CD4-positive, alpha-beta T cell (primary cell): ENCODE measurements around the gene BPIFA3. TPM values are rescaled to one million over a fixed set of nuclear protein-coding genes. Genes with fewer than 3 reads are reported as not detected.
"Not testable (repeated sequence)": the region's sequence is repeated elsewhere in the genome, so short reads cannot be mapped to it uniquely, and the experiment has no call there.

Source experiments
- ATAC-seq: fragments of 200-7000 bp; cut with Tn5 transposase; one replicate; pipeline ENCODE4 v1.10.0; 2022; ENCODE audit warnings: mild to moderate bottlenecking; ENCODE audit not compliant: poor library complexity
- CTCF ChIA-PET: fragments of 350-600 bp; sonication (Branson Sonifier 250); formaldehyde crosslinking; loops from one replicate; lab custom pipeline; 2021; ENCODE audit warnings: antibody characterized with exemption, inconsistent platforms; lab: Charles Lee
- POLR2A ChIA-PET: fragments of 350-600 bp; sonication (Branson Sonifier 250); formaldehyde crosslinking; loops from one replicate; lab custom pipeline; 2021; ENCODE audit warnings: antibody characterized with exemption, inconsistent platforms; lab: Charles Lee
- DNase-seq, 14 experiments: peaks; one replicate each; pipeline ENCODE4 v3.0.0-alpha.2; 2013 to 2020; ENCODE audit warnings: mixed read lengths in 2 of 14
- H3K27ac ChIP-seq, 2 donors: one replicate each; pipeline versions ENCODE4 v1.5.1 to v1.7.0; 2013; ENCODE audit warnings: low read length in 2 of 2, low read depth in 1 of 2, mild to moderate bottlenecking in 1 of 2
- H3K27me3 ChIP-seq, 2 experiments: 1 replicate in 1 of 2; 2 replicates in 1 of 2; pipeline versions ENCODE4 v1.6.1 to v1.7.0; 2013; ENCODE audit warnings: low read length in 2 of 2, control low read depth in 1 of 2, mild to moderate bottlenecking in 1 of 2, moderate library complexity in 1 of 2; ENCODE audit not compliant: insufficient read depth in 2 of 2, control insufficient read depth in 1 of 2
- H3K36me3 ChIP-seq: one replicate; pipeline ENCODE4 v1.6.1; 2013; ENCODE audit warnings: low read length, control low read depth; ENCODE audit not compliant: insufficient read depth
- H3K4me1 ChIP-seq: one replicate; pipeline ENCODE4 v1.6.1; 2013; ENCODE audit warnings: low read length, control low read depth; ENCODE audit not compliant: insufficient read depth
- H3K4me3 ChIP-seq: one replicate; pipeline ENCODE4 v1.5.1; 2013; ENCODE audit warnings: mild to moderate bottlenecking, low read length, moderate library complexity
- H3K9me3 ChIP-seq, 2 experiments: 1 replicate in 1 of 2; 2 replicates in 1 of 2; pipeline versions ENCODE4 v1.6.1 to v1.7.0; 2013; ENCODE audit warnings: low read length in 2 of 2, mild to moderate bottlenecking in 2 of 2, control low read depth in 1 of 2, moderate library complexity in 1 of 2; ENCODE audit not compliant: control insufficient read depth in 1 of 2, insufficient read depth in 1 of 2
- H3K27ac Mint-ChIP-seq: one replicate; pipeline ENCODE4 v1.8.0; 2020; ENCODE audit warnings: mixed read lengths
- H3K27me3 Mint-ChIP-seq: one replicate; pipeline ENCODE4 v1.8.0; 2021; ENCODE audit warnings: mixed read lengths
- H3K36me3 Mint-ChIP-seq: one replicate; pipeline ENCODE4 v1.8.0; 2021; ENCODE audit warnings: low read depth, mixed read lengths
- H3K4me1 Mint-ChIP-seq: one replicate; pipeline ENCODE4 v1.8.0; 2021; ENCODE audit warnings: low read depth, mixed read lengths
- H3K4me3 Mint-ChIP-seq: one replicate; pipeline ENCODE4 v1.8.0; 2020; ENCODE audit warnings: mild to moderate bottlenecking, mixed read lengths
- H3K9me3 Mint-ChIP-seq: one replicate; pipeline ENCODE4 v1.8.0; 2020; ENCODE audit warnings: mixed read lengths
- intact Hi-C, 2 experiments: fragments of 100-400 bp; cut with DNase I in 1 of 2; cut with micrococcal nuclease in 1 of 2; formaldehyde crosslinking; loops; one replicate each; pipeline versions ENCODE4 v1.15.1 to v1.9.0; 2023 to 2025; cut with DNase I, micrococcal nuclease
- total RNA-seq, 174 experiments: library from RNA in 2 of 174; stranded (reverse) in 2 of 174; gene quantifications; one replicate each; pipeline ENCODE4 v1.2.3 and lab custom pipeline; 2021 to 2026
- TF ChIP-seq, protein P1 (sequence below): fragments of 200-600 bp; IDR thresholded peaks from one replicate; pipeline ENCODE4 v1.8.0; 2022; ENCODE audit warnings: antibody characterized with exemption, mild to moderate bottlenecking

The BPIFA3 gene
- total RNA-seq, 2 experiments from 2014 or later: not detected

DNA sequence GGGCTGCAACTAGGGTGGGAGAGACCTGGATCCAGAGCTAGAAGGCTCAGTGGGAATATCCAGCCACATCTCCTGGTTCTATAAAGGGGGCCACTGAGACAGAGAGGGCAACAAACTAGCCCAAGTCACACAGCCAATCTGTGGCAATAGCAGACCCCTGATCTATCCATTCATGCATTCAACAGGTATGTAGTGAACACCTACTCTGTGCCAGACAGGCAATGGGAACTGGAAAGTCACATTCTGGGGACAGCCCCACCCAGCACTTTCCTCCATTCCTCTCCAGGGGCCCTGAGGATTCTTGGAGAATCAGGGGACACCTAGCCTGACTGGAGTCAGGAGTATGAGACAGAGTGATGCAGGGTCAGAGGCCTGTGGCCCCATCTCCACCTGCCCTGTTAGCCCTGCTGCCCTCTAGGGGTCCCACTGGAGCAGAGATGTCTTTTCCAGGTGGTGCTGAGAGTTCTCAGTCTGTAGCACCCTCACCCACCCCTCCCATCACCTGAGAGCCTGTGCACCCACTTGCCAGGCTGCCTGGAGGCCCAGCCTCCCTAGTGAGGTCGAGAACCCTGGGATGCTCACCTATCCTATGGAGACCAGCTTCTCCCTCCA is 35.6 kb upstream of the BPIFA3 start:
- DNase-seq (no peak), ATAC-seq (no peak)
- no peaks in the 10 kb centered on the region for H3K9me3 Mint-ChIP-seq
- H3K4me3 Mint-ChIP-seq: no peak overlapping the region
- no peaks in the 10 kb centered on the region for H3K36me3 Mint-ChIP-seq
- Histone ChIP-seq H3K27me3 (no peaks in the 10 kb centered on the region), H3K27ac (no peak overlapping the region), H3K9me3 (no peaks in the 10 kb centered on the region), H3K4me1 (no peaks in the 10 kb centered on the region), H3K4me3 (no peak overlapping the region), H3K36me3 (no peaks in the 10 kb centered on the region)
- intact Hi-C loops: no loop called here
- ChIA-PET CTCF (no interaction called here), POLR2A (no interaction called here)
- H3K27ac Mint-ChIP-seq: no peak overlapping the region
- no peaks in the 10 kb centered on the region for H3K27me3 Mint-ChIP-seq
- no peaks in the 10 kb centered on the region for H3K4me1 Mint-ChIP-seq
- TF ChIP-seq, protein P1, sequence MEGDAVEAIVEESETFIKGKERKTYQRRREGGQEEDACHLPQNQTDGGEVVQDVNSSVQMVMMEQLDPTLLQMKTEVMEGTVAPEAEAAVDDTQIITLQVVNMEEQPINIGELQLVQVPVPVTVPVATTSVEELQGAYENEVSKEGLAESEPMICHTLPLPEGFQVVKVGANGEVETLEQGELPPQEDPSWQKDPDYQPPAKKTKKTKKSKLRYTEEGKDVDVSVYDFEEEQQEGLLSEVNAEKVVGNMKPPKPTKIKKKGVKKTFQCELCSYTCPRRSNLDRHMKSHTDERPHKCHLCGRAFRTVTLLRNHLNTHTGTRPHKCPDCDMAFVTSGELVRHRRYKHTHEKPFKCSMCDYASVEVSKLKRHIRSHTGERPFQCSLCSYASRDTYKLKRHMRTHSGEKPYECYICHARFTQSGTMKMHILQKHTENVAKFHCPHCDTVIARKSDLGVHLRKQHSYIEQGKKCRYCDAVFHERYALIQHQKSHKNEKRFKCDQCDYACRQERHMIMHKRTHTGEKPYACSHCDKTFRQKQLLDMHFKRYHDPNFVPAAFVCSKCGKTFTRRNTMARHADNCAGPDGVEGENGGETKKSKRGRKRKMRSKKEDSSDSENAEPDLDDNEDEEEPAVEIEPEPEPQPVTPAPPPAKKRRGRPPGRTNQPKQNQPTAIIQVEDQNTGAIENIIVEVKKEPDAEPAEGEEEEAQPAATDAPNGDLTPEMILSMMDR: no peak

DNA sequence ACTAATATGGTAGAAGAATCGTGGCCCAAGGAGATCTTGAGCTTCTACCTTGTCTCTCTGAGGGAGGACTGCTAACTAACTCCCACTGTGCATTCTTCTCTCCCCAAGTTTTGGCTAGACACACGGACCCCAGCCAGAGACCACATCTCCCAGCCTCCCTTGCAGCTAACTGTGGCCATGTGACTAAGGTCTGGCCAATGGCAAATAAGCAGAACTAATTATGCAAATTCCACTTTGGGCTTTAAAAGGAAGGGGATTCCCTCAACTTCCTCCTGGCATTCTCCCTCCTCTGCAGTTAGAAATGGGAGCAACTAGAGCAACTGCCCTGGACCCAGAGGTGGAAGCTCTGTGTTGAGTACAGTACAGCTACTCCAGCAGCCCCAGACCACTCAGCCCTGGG is 33.8 kb upstream of the BPIFA3 start:
- Mint-ChIP-seq H3K36me3 (no peaks in the 10 kb centered on the region), H3K27me3 (no peaks in the 10 kb centered on the region), H3K9me3 (no peaks in the 10 kb centered on the region), H3K4me3 (no peak overlapping the region), H3K4me1 (no peaks in the 10 kb centered on the region), H3K27ac (no peak overlapping the region)
- POLR2A ChIA-PET: no interaction called here
- no peak overlapping the region for H3K4me3 ChIP-seq
- ATAC-seq (no peak), DNase-seq (no peak)
- no peak overlapping the region for H3K27ac ChIP-seq
- intact Hi-C loops: no loop called here
- H3K4me1 ChIP-seq: no peaks in the 10 kb centered on the region
- no peaks in the 10 kb centered on the region for H3K9me3 ChIP-seq
- H3K36me3 ChIP-seq: no peaks in the 10 kb centered on the region
- CTCF ChIA-PET: no interaction called here
- H3K27me3 ChIP-seq: no peaks in the 10 kb centered on the region
- TF ChIP-seq, protein P1: no peak

- H3K9me3 ChIP-seq, H3K4me1 ChIP-seq, H3K36me3 Mint-ChIP-seq, H3K4me3 ChIP-seq, POLR2A ChIA-PET, DNase-seq, H3K27ac ChIP-seq, H3K4me3 Mint-ChIP-seq, ATAC-seq, H3K9me3 Mint-ChIP-seq, H3K27ac Mint-ChIP-seq, H3K27me3 ChIP-seq, intact Hi-C loops, H3K27me3 Mint-ChIP-seq, CTCF ChIA-PET, H3K36me3 ChIP-seq, H3K4me1 Mint-ChIP-seq: not testable (repeated sequence)
These were observed 32.0 kb upstream of the BPIFA3 start for GRCh38 chr20:33185031-33185590.

- H3K4me1 ChIP-seq: no peaks in the 10 kb centered on the region
- no peaks in the 10 kb centered on the region for H3K27me3 ChIP-seq
- H3K4me3 ChIP-seq: no peak overlapping the region
- H3K27ac ChIP-seq: no peak overlapping the region
- TF ChIP-seq, protein P1: no peak
- intact Hi-C loops: no loop called here
- H3K27me3 Mint-ChIP-seq: no peaks in the 10 kb centered on the region
- H3K9me3 Mint-ChIP-seq: no peaks in the 10 kb centered on the region
- no peak overlapping the region for H3K27ac Mint-ChIP-seq
- POLR2A ChIA-PET: interaction anchor here (0.6 kb wide), 1 partner anchor 335 kb away, joined by 3 read pairs; no protein-coding TSS in a partner anchor
- CTCF ChIA-PET: no interaction called here
- DNase-seq (no peak), ATAC-seq (no peak)
- no peak overlapping the region for H3K4me3 Mint-ChIP-seq
- no peaks in the 10 kb centered on the region for H3K9me3 ChIP-seq
- no peaks in the 10 kb centered on the region for H3K4me1 Mint-ChIP-seq
- no peaks in the 10 kb centered on the region for H3K36me3 ChIP-seq
- H3K36me3 Mint-ChIP-seq: no peaks in the 10 kb centered on the region
These were observed 29.7 kb upstream of the BPIFA3 start for GRCh38 chr20:33187491-33187890.
